ENCODE results near the gene PRKCH. TPM values are rescaled to one million over a fixed set of nuclear protein-coding genes. Genes with fewer than 3 reads are reported as not detected.

Gene PRKCH
- total RNA-seq, 1 experiment from 2014 or later, result 10.3 TPM

DNA sequence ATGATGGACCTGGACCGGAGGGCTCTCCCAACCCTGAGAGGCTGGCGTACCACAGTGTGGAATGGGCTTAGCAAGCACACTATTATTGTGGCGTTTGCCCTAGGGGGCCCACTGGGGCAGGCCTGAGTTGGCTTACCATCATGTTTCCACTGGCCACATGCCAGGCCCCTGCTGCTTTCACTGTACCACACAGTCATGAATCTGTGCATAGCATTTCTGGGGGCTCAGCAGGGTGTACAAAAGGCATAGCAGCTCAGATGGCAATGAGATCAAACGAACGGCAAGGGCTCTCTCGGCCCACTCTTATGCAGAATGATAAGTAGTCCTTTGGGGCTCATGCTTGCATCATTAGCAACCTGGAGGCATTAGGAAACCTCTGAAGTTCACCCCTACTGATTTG, 236.9 kb downstream of the PRKCH start (continued):
- TF ChIP-seq, protein P1, sequence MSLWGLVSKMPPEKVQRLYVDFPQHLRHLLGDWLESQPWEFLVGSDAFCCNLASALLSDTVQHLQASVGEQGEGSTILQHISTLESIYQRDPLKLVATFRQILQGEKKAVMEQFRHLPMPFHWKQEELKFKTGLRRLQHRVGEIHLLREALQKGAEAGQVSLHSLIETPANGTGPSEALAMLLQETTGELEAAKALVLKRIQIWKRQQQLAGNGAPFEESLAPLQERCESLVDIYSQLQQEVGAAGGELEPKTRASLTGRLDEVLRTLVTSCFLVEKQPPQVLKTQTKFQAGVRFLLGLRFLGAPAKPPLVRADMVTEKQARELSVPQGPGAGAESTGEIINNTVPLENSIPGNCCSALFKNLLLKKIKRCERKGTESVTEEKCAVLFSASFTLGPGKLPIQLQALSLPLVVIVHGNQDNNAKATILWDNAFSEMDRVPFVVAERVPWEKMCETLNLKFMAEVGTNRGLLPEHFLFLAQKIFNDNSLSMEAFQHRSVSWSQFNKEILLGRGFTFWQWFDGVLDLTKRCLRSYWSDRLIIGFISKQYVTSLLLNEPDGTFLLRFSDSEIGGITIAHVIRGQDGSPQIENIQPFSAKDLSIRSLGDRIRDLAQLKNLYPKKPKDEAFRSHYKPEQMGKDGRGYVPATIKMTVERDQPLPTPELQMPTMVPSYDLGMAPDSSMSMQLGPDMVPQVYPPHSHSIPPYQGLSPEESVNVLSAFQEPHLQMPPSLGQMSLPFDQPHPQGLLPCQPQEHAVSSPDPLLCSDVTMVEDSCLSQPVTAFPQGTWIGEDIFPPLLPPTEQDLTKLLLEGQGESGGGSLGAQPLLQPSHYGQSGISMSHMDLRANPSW (CRISPR knock-in tag; conservative IDR thresholded peaks at IDR 0.05; ENCODE audit: low read depth), result no peak
- TF ChIP-seq EMX1 (CRISPR knock-in tag; IDR thresholded peaks at IDR 0.05) (no peak), JAZF1 (CRISPR knock-in tag; IDR thresholded peaks at IDR 0.05) (no peak)

DNA sequence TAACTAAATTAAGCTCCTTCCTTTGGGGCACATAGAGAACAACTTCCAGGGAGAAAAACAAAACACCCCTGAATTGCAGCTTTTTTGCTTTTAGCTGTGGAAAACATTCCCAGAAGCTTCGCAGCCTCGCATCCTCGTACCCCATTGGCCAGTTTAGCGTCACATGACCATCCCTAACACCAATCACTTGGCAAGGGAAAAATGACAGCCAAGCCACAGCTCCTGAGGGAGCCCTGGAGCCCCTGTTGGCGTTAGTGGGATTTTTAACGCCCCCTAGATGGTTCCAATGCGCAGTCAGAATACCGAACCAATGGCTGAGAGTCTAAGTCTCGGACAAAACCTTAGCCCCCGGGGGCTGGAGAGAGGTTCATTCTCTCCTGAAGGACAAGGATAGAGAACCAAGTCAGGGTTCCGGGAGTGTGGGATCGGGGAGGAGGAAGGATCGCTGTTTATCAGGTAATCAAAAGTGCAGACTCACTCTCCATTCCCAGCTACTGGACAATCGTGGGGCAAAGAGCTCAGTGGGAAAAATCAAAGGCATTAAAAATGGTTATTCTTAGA, 238.3 kb downstream of the PRKCH start:
- POLR2A ChIA-PET, result interaction anchor here (0.6 kb wide), 1 partner anchor 203 kb away, joined by 4 read pairs; no protein-coding TSS in a partner anchor
- no peak overlapping the region for H3K27ac Mint-ChIP-seq
- DNase-seq (ENCODE audit: low spot score) (no peak), ATAC-seq (peak; percentile 43)
- no peaks in the 10 kb centered on the region for H3K36me3 Mint-ChIP-seq
- CTCF ChIA-PET, result interaction anchor here (0.9 to 2.0 kb wide), 4 partner anchors 8 to 34 kb away, joined by 3 to 7 read pairs (median 3); no protein-coding TSS in a partner anchor
- peaks cover 6% of the 10 kb centered on the region for H3K9me3 Mint-ChIP-seq
- TF ChIP-seq ETV6 (CRISPR knock-in tag; IDR thresholded peaks at IDR 0.05) (no peak), ESRRA (CRISPR knock-in tag; IDR thresholded peaks at IDR 0.05; ENCODE audit: borderline replicate concordance) (no peak), ATF1 (CRISPR knock-in tag; IDR thresholded peaks at IDR 0.05) (no peak), ZNF317 (CRISPR knock-in tag; IDR thresholded peaks at IDR 0.05; ENCODE audit: borderline replicate concordance, low read depth) (no peak), NFYB (CRISPR knock-in tag; conservative IDR thresholded peaks at IDR 0.05; ENCODE audit: low read depth) (peak; percentile 71), TP53 (CRISPR knock-in tag; IDR thresholded peaks at IDR 0.05) (no peak), ZNF232 (CRISPR knock-in tag; IDR thresholded peaks at IDR 0.05) (no peak), MXD4 (CRISPR knock-in tag; IDR thresholded peaks at IDR 0.05; ENCODE audit: borderline replicate concordance) (no peak), ZNF396 (CRISPR knock-in tag; IDR thresholded peaks at IDR 0.05; ENCODE audit: borderline replicate concordance) (no peak), ZNF671 (CRISPR knock-in tag; IDR thresholded peaks at IDR 0.05) (no peak), HMGA2 (CRISPR knock-in tag; IDR thresholded peaks at IDR 0.05) (no peak), OVOL2 (CRISPR knock-in tag; IDR thresholded peaks at IDR 0.05; ENCODE audit: borderline replicate concordance) (no peak)
- TF ChIP-seq, protein P2, sequence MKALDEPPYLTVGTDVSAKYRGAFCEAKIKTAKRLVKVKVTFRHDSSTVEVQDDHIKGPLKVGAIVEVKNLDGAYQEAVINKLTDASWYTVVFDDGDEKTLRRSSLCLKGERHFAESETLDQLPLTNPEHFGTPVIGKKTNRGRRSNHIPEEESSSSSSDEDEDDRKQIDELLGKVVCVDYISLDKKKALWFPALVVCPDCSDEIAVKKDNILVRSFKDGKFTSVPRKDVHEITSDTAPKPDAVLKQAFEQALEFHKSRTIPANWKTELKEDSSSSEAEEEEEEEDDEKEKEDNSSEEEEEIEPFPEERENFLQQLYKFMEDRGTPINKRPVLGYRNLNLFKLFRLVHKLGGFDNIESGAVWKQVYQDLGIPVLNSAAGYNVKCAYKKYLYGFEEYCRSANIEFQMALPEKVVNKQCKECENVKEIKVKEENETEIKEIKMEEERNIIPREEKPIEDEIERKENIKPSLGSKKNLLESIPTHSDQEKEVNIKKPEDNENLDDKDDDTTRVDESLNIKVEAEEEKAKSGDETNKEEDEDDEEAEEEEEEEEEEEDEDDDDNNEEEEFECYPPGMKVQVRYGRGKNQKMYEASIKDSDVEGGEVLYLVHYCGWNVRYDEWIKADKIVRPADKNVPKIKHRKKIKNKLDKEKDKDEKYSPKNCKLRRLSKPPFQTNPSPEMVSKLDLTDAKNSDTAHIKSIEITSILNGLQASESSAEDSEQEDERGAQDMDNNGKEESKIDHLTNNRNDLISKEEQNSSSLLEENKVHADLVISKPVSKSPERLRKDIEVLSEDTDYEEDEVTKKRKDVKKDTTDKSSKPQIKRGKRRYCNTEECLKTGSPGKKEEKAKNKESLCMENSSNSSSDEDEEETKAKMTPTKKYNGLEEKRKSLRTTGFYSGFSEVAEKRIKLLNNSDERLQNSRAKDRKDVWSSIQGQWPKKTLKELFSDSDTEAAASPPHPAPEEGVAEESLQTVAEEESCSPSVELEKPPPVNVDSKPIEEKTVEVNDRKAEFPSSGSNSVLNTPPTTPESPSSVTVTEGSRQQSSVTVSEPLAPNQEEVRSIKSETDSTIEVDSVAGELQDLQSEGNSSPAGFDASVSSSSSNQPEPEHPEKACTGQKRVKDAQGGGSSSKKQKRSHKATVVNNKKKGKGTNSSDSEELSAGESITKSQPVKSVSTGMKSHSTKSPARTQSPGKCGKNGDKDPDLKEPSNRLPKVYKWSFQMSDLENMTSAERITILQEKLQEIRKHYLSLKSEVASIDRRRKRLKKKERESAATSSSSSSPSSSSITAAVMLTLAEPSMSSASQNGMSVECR (CRISPR knock-in tag; IDR thresholded peaks at IDR 0.05; ENCODE audit: borderline replicate concordance), result no peak
- TF ChIP-seq, protein P3, sequence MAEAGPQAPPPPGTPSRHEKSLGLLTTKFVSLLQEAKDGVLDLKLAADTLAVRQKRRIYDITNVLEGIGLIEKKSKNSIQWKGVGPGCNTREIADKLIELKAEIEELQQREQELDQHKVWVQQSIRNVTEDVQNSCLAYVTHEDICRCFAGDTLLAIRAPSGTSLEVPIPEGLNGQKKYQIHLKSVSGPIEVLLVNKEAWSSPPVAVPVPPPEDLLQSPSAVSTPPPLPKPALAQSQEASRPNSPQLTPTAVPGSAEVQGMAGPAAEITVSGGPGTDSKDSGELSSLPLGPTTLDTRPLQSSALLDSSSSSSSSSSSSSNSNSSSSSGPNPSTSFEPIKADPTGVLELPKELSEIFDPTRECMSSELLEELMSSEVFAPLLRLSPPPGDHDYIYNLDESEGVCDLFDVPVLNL (CRISPR knock-in tag; IDR thresholded peaks at IDR 0.05; ENCODE audit: borderline replicate concordance, low read depth), result no peak
- TF ChIP-seq, protein P4, sequence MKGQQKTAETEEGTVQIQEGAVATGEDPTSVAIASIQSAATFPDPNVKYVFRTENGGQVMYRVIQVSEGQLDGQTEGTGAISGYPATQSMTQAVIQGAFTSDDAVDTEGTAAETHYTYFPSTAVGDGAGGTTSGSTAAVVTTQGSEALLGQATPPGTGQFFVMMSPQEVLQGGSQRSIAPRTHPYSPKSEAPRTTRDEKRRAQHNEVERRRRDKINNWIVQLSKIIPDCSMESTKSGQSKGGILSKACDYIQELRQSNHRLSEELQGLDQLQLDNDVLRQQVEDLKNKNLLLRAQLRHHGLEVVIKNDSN (CRISPR knock-in tag; IDR thresholded peaks at IDR 0.05), result peak; percentile 80
- TF ChIP-seq, protein P5, sequence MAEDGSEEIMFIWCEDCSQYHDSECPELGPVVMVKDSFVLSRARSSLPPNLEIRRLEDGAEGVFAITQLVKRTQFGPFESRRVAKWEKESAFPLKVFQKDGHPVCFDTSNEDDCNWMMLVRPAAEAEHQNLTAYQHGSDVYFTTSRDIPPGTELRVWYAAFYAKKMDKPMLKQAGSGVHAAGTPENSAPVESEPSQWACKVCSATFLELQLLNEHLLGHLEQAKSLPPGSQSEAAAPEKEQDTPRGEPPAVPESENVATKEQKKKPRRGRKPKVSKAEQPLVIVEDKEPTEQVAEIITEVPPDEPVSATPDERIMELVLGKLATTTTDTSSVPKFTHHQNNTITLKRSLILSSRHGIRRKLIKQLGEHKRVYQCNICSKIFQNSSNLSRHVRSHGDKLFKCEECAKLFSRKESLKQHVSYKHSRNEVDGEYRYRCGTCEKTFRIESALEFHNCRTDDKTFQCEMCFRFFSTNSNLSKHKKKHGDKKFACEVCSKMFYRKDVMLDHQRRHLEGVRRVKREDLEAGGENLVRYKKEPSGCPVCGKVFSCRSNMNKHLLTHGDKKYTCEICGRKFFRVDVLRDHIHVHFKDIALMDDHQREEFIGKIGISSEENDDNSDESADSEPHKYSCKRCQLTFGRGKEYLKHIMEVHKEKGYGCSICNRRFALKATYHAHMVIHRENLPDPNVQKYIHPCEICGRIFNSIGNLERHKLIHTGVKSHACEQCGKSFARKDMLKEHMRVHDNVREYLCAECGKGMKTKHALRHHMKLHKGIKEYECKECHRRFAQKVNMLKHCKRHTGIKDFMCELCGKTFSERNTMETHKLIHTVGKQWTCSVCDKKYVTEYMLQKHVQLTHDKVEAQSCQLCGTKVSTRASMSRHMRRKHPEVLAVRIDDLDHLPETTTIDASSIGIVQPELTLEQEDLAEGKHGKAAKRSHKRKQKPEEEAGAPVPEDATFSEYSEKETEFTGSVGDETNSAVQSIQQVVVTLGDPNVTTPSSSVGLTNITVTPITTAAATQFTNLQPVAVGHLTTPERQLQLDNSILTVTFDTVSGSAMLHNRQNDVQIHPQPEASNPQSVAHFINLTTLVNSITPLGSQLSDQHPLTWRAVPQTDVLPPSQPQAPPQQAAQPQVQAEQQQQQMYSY (CRISPR knock-in tag; IDR thresholded peaks at IDR 0.05), result no peak
- TF ChIP-seq, protein P6, sequence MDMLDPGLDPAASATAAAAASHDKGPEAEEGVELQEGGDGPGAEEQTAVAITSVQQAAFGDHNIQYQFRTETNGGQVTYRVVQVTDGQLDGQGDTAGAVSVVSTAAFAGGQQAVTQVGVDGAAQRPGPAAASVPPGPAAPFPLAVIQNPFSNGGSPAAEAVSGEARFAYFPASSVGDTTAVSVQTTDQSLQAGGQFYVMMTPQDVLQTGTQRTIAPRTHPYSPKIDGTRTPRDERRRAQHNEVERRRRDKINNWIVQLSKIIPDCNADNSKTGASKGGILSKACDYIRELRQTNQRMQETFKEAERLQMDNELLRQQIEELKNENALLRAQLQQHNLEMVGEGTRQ (CRISPR knock-in tag; IDR thresholded peaks at IDR 0.05), result peak; percentile 89
- H3K27me3 Mint-ChIP-seq (ENCODE audit: low read depth), result no peaks in the 10 kb centered on the region; the same call in 1 of the 2 replicates
- H3K4me1 Mint-ChIP-seq, result peaks cover 31% of the 10 kb centered on the region
- H3K4me3 Mint-ChIP-seq, result no peak overlapping the region

All from WTC11 (cell line).